Measurements from ENCODE around the gene AMN.

The AMN gene

DNA sequence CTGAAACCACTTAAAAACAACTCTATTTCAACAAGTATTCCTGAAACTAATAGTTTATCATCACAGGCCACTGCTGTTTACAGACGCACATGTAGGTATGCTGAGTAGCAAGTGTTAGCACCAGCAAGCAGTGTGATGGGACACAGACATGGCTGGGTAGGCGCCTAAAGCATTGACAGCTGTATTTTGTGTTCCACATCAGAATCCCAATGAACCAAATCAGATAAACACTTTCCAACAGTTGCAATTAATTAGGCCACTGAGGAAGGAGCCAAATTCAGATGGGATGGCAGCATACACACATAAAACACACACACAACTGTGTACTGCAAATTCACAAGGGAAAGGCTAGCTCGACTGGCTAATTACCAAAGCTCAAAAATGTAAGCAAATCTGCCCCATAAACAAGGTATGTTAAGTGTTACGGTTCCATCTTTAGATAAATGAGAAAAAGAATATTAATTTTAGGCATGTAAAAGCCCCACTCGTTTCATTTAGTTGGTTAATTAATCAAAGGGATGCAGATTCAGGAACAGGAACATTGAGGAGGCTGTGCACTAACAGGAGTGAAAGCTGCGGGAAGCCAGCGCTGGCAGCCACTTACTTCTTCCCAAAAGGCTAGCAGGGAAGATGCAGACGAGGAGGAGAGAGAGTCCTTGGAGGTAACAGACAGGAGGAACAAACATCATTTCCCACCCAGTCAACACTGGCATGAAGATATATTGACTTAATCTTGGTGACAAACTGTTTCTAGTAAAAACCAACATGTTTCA is 33.4 kb downstream of the AMN start:
- no peak for DNase-seq
- Mint-ChIP-seq H3K4me3 (no peak overlapping the region), H3K27me3 (peaks cover 0 to 22% of the 10 kb centered on the region in 2 donors), H3K9me3 (no peaks in the 10 kb centered on the region), H3K27ac (no peak overlapping the region), H3K36me3 (ENCODE audit: insufficient read depth) (peaks cover 14% of the 10 kb centered on the region), H3K4me1 (ENCODE audit: low read depth in 2 of 2) (no peaks in the 10 kb centered on the region)
- no peak for ATAC-seq (replicated peaks)

DNA sequence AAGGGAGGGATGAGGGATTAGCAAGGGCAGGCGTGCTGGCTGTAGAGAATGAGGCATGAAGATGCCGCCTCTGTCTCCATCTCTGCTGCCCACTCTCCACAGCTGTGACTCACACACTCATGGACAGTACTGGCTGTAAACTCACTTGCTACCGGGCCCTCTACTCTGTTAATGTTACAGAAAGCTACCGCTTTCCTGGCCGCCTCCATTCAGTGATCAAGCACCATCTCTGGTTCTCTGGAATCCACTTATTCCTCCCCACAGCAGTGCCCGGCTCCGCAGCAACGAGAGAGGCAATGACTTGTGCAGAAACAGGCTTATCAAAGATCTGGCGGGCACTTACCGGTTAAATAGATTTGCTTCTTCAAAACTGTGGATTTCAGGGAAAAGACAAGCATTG is 34.8 kb downstream of the AMN start:
- Mint-ChIP-seq H3K4me3 (no peak overlapping the region), H3K9me3 (no peaks in the 10 kb centered on the region), H3K27me3 (peaks cover 0 to 22% of the 10 kb centered on the region in 2 donors), H3K36me3 (ENCODE audit: insufficient read depth) (peaks cover 14% of the 10 kb centered on the region), H3K4me1 (ENCODE audit: low read depth in 2 of 2) (no peaks in the 10 kb centered on the region), H3K27ac (no peak overlapping the region)
- ATAC-seq (replicated peaks) (no peak), DNase-seq (no peak)

DNA sequence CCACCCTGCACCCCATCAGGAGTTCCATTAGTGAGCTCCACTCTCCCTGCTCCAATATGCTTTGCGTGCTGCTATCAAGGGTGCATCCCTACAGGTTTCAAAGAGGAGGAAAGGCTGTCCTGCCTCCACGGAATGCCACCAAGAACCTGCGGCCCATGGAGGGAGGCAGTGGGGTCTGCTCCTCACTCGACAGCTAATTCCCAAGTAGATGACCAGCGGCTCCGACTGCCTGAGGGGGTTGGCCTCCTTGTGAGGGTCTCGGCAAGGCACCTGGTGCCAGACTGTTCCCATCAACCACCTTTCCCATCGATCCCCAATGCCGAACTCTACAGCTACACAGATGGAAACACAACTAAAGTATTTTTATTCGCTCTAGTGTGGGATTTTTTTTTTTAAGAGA is 36.0 kb downstream of the AMN start:
- H3K27ac Mint-ChIP-seq, result no peak overlapping the region
- no peaks in the 10 kb centered on the region for H3K9me3 Mint-ChIP-seq
- H3K36me3 Mint-ChIP-seq (ENCODE audit: insufficient read depth), result peaks cover 11% of the 10 kb centered on the region
- H3K27me3 Mint-ChIP-seq, result peaks cover 0 to 9% of the 10 kb centered on the region in 2 donors
- no peak for ATAC-seq (replicated peaks)
- DNase-seq, result no peak
- H3K4me1 Mint-ChIP-seq (ENCODE audit: low read depth in 2 of 2), result no peaks in the 10 kb centered on the region
- H3K4me3 Mint-ChIP-seq, result no peak overlapping the region

DNA sequence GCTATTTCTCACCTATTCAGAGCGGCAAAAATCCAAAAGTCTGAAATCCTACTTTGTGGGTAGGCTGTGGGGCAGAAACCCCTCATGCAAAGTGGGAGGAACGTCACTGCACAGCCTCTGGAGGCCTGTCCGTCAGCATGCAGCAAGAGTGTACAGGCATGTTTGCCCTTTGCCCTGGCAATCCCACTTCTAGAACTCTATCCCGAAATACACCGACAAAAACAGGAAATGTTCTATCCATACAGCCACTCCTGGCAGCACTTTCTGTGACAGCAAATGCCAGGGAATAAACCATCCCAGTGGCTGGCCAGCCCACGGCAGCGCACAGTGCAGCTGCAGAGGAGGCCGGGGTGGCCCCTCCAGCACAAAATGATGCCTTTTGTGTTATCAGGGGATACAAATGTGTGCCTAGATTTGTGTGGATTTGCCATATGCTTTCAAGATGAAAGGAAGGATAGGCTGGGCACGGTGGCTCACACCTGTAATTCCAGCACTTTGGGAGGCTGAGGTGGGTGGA is 39.7 kb downstream of the AMN start:
- Mint-ChIP-seq H3K4me3 (no peak overlapping the region), H3K27me3 (no peaks in the 10 kb centered on the region), H3K4me1 (ENCODE audit: low read depth in 2 of 2) (no peaks in the 10 kb centered on the region), H3K9me3 (no peaks in the 10 kb centered on the region), H3K27ac (no peak overlapping the region), H3K36me3 (ENCODE audit: insufficient read depth) (peaks cover 5% of the 10 kb centered on the region)
- ATAC-seq (replicated peaks), result no peak
- DNase-seq, result no peak

DNA sequence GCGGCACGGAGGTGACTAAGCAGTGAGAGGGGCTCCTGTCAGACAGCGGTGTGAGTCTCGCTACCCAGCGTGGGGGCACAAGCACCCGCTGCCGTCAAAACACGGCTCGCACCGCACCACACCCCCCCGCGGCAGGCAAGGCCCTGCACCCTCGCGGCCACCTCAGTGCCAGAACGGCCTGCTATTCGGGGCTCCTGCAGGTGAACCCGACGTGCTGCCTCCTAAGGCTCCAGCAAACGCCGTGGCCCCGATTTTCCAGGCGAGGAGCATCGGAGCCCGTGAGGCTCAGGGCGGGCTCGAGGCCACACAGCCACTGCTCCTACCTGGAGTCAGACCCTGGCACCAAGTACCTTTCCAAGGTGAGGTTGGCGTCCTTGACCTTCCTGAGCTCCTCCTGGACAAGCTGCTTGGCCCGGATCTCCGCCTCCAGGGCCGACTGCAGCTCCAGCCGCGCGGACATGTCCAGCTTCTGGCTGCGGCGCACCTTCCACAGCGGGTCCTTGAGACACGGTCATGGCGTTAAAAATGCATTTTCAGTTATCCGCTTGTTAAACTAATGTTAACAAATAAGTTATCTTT is 41.8 kb downstream of the AMN start:
- no peak for ATAC-seq (replicated peaks)
- DNase-seq, result no peak
- peaks cover 7% of the 10 kb centered on the region for H3K36me3 Mint-ChIP-seq (ENCODE audit: insufficient read depth)
- no peak overlapping the region for H3K27ac Mint-ChIP-seq
- H3K4me3 Mint-ChIP-seq, result no peak overlapping the region
- no peaks in the 10 kb centered on the region for H3K4me1 Mint-ChIP-seq (ENCODE audit: low read depth in 2 of 2)
- peaks cover 0 to 8% of the 10 kb centered on the region in 2 donors for H3K27me3 Mint-ChIP-seq
- no peaks in the 10 kb centered on the region for H3K9me3 Mint-ChIP-seq

DNA sequence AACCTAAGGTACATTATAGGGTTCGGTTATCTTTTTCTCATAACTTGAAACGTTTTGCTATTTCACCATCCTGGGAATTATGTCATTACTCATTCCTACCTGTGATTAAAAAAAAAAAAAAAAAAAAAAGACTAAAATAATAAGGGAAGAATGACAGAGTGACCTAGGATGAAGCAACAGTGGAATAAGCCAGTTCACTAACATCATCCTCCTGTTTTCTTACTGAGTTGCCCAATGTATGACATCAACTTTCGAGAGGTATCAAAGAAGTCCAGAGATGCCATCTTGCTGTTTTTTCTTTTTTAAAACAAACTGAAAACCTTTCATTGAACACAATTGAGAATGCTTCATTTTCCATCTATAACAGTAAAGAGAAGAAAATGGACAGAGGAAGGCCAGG is 42.8 kb downstream of the AMN start:
- Mint-ChIP-seq H3K36me3 (ENCODE audit: insufficient read depth) (peaks cover 2% of the 10 kb centered on the region), H3K4me1 (ENCODE audit: low read depth in 2 of 2) (no peaks in the 10 kb centered on the region), H3K27ac (no peak overlapping the region), H3K27me3 (peaks cover 0 to 10% of the 10 kb centered on the region in 2 donors), H3K4me3 (no peak overlapping the region), H3K9me3 (no peaks in the 10 kb centered on the region)
- DNase-seq (no peak), ATAC-seq (replicated peaks) (no peak)

DNA sequence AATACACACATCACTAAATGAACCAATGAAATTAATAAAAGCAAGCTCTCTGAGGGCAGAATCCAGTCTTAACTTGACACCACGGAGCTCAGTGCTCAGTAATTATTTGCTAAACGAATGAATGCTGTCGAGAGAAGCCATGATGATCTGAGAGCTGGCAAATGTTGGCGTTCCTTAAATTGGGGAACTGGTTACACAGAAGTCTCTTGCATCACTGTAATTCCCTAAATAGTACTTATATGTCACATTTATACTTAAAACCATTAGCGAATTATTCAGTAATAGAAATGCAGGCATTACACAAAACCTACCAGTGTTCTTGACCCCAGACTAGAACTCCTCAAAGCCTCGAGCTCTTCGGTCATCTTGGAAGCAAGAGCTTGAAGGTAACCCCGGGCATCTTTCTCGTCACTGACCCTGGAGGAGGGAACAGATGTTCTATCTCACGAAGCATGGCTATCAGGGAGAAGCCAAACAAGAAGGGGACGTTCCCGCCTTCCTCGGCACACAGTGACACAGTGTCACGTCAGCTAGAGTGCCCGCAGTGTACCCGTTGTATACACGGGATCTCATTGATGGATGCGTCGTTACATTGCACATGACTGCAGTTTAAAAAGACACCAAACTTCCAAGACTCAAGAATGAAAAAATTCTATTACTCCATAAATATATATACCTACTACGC is 43.6 kb downstream of the AMN start:
- no peaks in the 10 kb centered on the region for H3K4me1 Mint-ChIP-seq (ENCODE audit: low read depth in 2 of 2)
- no peak overlapping the region for H3K4me3 Mint-ChIP-seq
- peaks cover 0 to 10% of the 10 kb centered on the region in 2 donors for H3K27me3 Mint-ChIP-seq
- no peak overlapping the region for H3K27ac Mint-ChIP-seq
- DNase-seq (no peak), ATAC-seq (replicated peaks) (no peak)
- H3K36me3 Mint-ChIP-seq (ENCODE audit: insufficient read depth), result peaks cover 2% of the 10 kb centered on the region
- H3K9me3 Mint-ChIP-seq, result no peaks in the 10 kb centered on the region

DNA sequence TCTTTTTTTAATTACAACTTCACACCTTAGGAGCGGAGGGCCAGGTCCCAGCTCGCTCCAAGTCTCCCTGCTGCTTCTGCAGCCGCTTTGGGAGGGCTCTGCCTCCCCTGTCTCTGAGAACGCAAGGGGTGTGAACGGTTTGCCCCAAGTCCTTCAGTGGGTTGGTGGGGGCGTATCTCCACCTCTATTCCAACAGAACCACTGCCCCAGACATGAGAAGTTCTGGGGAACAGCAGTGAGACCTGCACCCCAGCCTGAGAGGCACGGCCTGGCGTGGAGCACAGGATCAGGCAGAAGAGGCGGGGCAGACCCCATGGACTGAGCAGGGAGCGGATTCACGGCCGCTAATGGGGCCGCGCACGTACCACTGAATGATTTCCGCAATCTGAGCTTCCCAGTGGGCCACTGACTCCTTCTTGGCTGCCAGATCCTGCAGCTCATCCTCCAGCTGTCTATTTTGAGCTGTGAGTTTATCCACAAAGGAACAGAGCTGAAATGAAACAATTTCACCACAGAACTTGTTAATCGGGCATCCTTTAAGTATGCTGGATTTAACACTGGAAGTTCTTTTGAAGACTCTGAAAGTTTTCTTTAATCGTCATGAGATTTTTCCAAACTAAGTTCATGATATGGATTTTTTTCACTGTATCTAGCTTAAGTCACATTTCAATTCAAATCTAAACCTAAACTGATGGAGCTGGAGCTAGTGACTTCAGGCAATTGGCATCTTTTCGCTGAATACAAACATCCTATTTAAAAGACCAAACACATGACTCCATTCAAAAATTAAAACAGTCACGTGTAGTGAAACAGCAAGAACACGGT is 44.4 kb downstream of the AMN start:
- ATAC-seq (replicated peaks) (no peak), DNase-seq (no peak)
- no peak overlapping the region for H3K4me3 Mint-ChIP-seq
- no peaks in the 10 kb centered on the region for H3K9me3 Mint-ChIP-seq
- no peak overlapping the region for H3K27ac Mint-ChIP-seq
- H3K4me1 Mint-ChIP-seq (ENCODE audit: low read depth in 2 of 2), result no peaks in the 10 kb centered on the region
- peaks cover 2% of the 10 kb centered on the region for H3K36me3 Mint-ChIP-seq (ENCODE audit: insufficient read depth)
- H3K27me3 Mint-ChIP-seq, result peaks cover 0 to 10% of the 10 kb centered on the region in 2 donors

DNA sequence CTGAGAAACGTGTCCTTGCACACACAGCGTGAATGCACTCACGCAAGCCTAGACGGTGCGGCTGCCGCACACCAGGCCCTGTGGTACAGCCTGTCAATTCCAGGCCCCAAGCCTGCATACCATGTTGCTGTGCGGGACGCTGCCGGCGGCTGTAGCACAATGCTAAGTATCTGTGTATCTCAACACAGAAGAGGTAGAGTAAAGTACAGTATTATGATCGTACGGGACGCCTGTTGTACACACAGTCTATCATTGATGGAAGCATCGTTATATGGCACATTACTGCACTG is 45.0 kb downstream of the AMN start:
- no peak for DNase-seq
- H3K36me3 Mint-ChIP-seq (ENCODE audit: insufficient read depth), result peaks cover 2% of the 10 kb centered on the region

DNA sequence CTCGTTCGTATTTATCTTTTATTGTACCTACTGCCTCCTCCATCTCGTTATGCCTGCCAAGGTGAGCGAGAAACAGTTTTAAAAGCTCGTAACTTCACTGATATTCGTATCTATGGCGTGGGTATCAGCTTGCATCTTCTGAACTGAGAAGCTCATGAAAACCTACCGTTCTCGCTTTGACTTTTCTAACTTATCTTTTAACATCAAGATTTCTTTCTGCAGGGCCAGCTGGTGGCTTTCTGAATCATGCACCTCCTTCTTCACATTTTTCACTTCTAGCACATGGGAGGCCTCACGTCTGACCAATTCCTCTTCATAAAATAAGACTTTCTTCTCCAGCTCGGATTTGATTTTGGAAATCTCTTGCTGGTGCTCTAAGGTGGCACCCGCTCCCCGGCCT is 45.8 kb downstream of the AMN start:
- peaks cover 2% of the 10 kb centered on the region for H3K36me3 Mint-ChIP-seq (ENCODE audit: insufficient read depth)
- no peak for DNase-seq
- H3K4me1 Mint-ChIP-seq (ENCODE audit: low read depth in 2 of 2), result no peaks in the 10 kb centered on the region
- H3K9me3 Mint-ChIP-seq, result no peaks in the 10 kb centered on the region
- H3K27me3 Mint-ChIP-seq, result peaks cover 0 to 10% of the 10 kb centered on the region in 2 donors
- H3K27ac Mint-ChIP-seq, result no peak overlapping the region
- ATAC-seq (replicated peaks), result no peak
- no peak overlapping the region for H3K4me3 Mint-ChIP-seq

More for the DNA sequence above, 45.0 kb downstream of the AMN start:
- Mint-ChIP-seq H3K4me1 (ENCODE audit: low read depth in 2 of 2) (no peaks in the 10 kb centered on the region), H3K4me3 (no peak overlapping the region), H3K27me3 (peaks cover 0 to 10% of the 10 kb centered on the region in 2 donors), H3K27ac (no peak overlapping the region), H3K9me3 (no peaks in the 10 kb centered on the region)
- no peak for ATAC-seq (replicated peaks)

DNA sequence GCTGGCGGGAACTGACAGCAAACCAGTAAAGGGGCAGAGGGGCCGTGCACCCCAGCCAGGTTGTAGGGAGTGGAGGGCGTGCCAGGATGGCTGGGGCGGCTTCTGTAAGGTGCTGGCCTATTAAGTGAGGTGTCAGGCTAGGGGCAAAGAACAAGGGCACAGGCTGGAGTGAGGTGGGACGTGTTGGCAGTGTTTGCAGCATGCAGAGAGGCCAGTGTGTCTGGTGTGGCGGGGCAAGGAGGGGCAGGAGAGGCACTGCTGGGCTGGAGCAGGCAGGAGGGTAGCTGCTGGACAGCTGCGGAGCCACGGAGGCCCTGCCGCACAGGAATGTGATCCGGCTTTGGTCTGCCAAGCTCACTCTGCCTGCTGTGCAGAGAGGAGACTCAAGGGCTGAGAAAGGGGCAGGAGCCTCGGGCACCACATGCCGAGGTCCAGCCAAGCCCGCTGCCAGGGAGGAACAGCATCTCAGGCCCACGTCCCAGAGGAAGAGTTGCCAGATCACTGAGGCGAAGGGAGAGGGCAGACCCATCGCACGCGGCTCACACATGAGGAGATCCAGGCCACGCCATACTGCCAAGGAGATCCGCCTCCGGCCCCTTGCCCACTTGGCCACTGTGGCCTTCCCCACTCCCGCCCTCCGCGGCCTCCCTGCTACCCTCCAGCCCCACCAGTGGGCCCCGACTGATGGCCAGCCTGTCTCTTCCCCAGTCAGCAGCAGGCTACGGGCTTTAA is 46.8 kb downstream of the AMN start:
- no peak for ATAC-seq (replicated peaks)
- no peak for DNase-seq
- H3K4me3 Mint-ChIP-seq, result no peak overlapping the region
- H3K27me3 Mint-ChIP-seq, result peaks cover 0 to 10% of the 10 kb centered on the region in 2 donors
- H3K36me3 Mint-ChIP-seq (ENCODE audit: insufficient read depth), result peaks cover 2% of the 10 kb centered on the region
- H3K9me3 Mint-ChIP-seq, result no peaks in the 10 kb centered on the region
- H3K4me1 Mint-ChIP-seq (ENCODE audit: low read depth in 2 of 2), result no peaks in the 10 kb centered on the region
- H3K27ac Mint-ChIP-seq, result no peak overlapping the region

DNA sequence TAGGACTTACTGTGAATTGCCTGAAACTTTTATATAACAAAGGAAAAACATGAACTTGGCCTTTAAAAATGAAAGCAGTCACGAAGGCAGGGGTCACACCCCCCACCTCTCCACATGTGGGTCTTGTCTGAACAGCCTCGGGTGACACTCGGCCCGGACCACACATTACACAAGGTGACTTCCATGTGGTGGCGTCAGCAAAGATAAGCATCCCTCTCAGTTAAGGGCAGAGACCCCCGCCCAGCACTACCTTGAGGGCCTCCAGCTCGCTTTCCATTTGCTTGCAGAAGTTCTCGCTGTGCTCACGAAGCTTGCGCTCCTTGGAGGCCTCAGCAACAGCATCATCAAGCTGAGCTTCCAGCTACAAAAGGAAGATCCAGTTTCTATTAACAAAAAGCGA is 47.4 kb downstream of the AMN start:
- no peaks in the 10 kb centered on the region for H3K9me3 Mint-ChIP-seq
- no peak for DNase-seq
- H3K36me3 Mint-ChIP-seq (ENCODE audit: insufficient read depth), result peaks cover 5% of the 10 kb centered on the region
- no peak for ATAC-seq (replicated peaks)
- no peaks in the 10 kb centered on the region for H3K4me1 Mint-ChIP-seq (ENCODE audit: low read depth in 2 of 2)
- peaks cover 0 to 10% of the 10 kb centered on the region in 2 donors for H3K27me3 Mint-ChIP-seq
- H3K4me3 Mint-ChIP-seq, result no peak overlapping the region
- H3K27ac Mint-ChIP-seq, result no peak overlapping the region

DNA sequence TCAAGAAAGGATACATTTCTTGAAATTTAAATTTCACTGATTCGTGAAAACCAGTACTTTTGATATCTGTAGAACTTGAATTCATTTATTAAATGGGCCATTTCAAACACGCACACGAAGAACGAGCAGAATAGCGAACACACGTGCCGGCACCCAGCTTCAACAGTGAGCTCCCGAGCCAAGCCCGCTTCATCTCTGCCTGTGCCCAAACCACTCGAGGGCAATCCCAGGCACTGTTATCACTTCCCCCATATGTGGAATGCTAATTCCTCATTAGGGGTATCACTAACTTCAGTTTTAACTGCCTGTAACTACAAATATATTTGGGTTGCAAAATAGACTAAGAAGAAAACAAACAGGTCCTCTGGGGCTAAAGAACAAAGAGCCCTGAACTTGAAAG is 48.0 kb downstream of the AMN start:
- H3K27ac Mint-ChIP-seq, result peak overlapping the region in 1 of 2 donors; percentile 23

More for the DNA sequence above, 48.0 kb downstream of the AMN start:
- Mint-ChIP-seq H3K27me3 (peaks cover 0 to 10% of the 10 kb centered on the region in 2 donors), H3K9me3 (no peaks in the 10 kb centered on the region), H3K4me3 (no peak overlapping the region), H3K36me3 (ENCODE audit: insufficient read depth) (peaks cover 6% of the 10 kb centered on the region), H3K4me1 (ENCODE audit: low read depth in 2 of 2) (no peaks in the 10 kb centered on the region)
- DNase-seq, result no peak
- ATAC-seq (replicated peaks), result no peak

Data from effector memory CD8-positive, alpha-beta T cell (primary cell).